Hair follicular keratinocyte (primary cell): ENCODE data around the gene SSBP2. TPM values are rescaled to one million over a fixed set of nuclear protein-coding genes. Genes with fewer than 3 reads are reported as not detected.

ENCODE experiments used
- total RNA-seq: library from RNA; depleted of rRNA; stranded (reverse); fragments of >200 nt; gene quantifications from 2 replicates; pipeline ENCODE4 v1.2.3, GENCODE V29; 2015

The SSBP2 gene
- 6.8 and 13.3 TPM in 2 replicates for total RNA-seq

GRCh38 chr5:81751009-81751835 lies at the start of gene SSBP2:
SSBP2 (minus strand) TSS chr5:81751097; CDS start chr5:81751042, 55 bp downstream.

GRCh38 chr5:81393783-81394718 lies 356.8 kb downstream of the SSBP2 start, which contains the start of gene ACOT12:
ACOT12 (minus strand) TSS chr5:81394134; CDS start chr5:81394114, 20 bp downstream.

Other genes starting within 250 kb of the SSBP2 start
- gene ATG10, start 220.9 kb upstream of the SSBP2 start, total RNA-seq, result 9.6 and 10.6 TPM in 2 replicates